ENCODE results near the gene RNF145.

RNF145 gene

GRCh38 chr5:159157552-159157951 is 51.8 kb downstream of the RNF145 start:
- no peak overlapping the region for H3K9ac ChIP-seq (ENCODE audit: low read length)
- no peak overlapping the region for H3K4me3 ChIP-seq (ENCODE audit: insufficient read depth, low read length, poor library complexity, severe bottlenecking)
- no peaks in the 10 kb centered on the region for H4K20me1 ChIP-seq (ENCODE audit: low read depth, low read length)
- no peaks in the 10 kb centered on the region for H3K79me2 ChIP-seq (ENCODE audit: insufficient read depth, low read length)
- H3K36me3 ChIP-seq (ENCODE audit: low read length), result peaks cover 15% of the 10 kb centered on the region; the same call in 1 of the 2 replicates
- no peak overlapping the region for H3K4me2 ChIP-seq (ENCODE audit: low read depth, low read length, poor library complexity, severe bottlenecking)
- H2AFZ ChIP-seq (ENCODE audit: low read depth, low read length, severe bottlenecking), result no peak overlapping the region
- no peaks in the 10 kb centered on the region for H3K9me2 ChIP-seq (replicated peaks; ENCODE audit: insufficient read depth, low read length)
- H3K9me3 ChIP-seq (ENCODE audit: insufficient read depth, low read length), result no peaks in the 10 kb centered on the region
- TF ChIP-seq EZH2phosphoT487 (conservative IDR thresholded peaks at IDR 0.05; ENCODE audit: low read length), result no peak
- TF ChIP-seq CTCF (IDR thresholded peaks at IDR 0.05; ENCODE audit: insufficient read depth, low read length, poor library complexity, severe bottlenecking), result no peak
- H3K27me3 ChIP-seq (ENCODE audit: low read length), result no peaks in the 10 kb centered on the region
- H3F3A ChIP-seq (ENCODE audit: insufficient read depth), result peaks cover 5% of the 10 kb centered on the region; the same call in 1 of the 2 replicates
- no peak overlapping the region for H3K27ac ChIP-seq (ENCODE audit: low read depth, low read length)

GRCh38 chr5:159156426-159157238 is 52.7 kb downstream of the RNF145 start:
- no peak overlapping the region for H3K27ac ChIP-seq (ENCODE audit: low read depth, low read length)
- H4K20me1 ChIP-seq (ENCODE audit: low read depth, low read length), result no peaks in the 10 kb centered on the region
- no peak overlapping the region for H3K9ac ChIP-seq (ENCODE audit: low read length)
- H3K36me3 ChIP-seq (ENCODE audit: low read length), result peaks cover 9% of the 10 kb centered on the region; the same call in 1 of the 2 replicates
- TF ChIP-seq CTCF (IDR thresholded peaks at IDR 0.05; ENCODE audit: insufficient read depth, low read length, poor library complexity, severe bottlenecking) (peak; percentile 81), EZH2phosphoT487 (conservative IDR thresholded peaks at IDR 0.05; ENCODE audit: low read length) (no peak)
- no peaks in the 10 kb centered on the region for H3K79me2 ChIP-seq (ENCODE audit: insufficient read depth, low read length)
- H3K9me2 ChIP-seq (replicated peaks; ENCODE audit: insufficient read depth, low read length), result no peaks in the 10 kb centered on the region
- H3F3A ChIP-seq (ENCODE audit: insufficient read depth), result peaks cover 5% of the 10 kb centered on the region; the same call in 1 of the 2 replicates
- H3K9me3 ChIP-seq (ENCODE audit: insufficient read depth, low read length), result no peaks in the 10 kb centered on the region
- no peak overlapping the region for H3K4me3 ChIP-seq (ENCODE audit: insufficient read depth, low read length, poor library complexity, severe bottlenecking)
- no peak overlapping the region for H2AFZ ChIP-seq (ENCODE audit: low read depth, low read length, severe bottlenecking)
- H3K27me3 ChIP-seq (ENCODE audit: low read length), result no peaks in the 10 kb centered on the region
- H3K4me2 ChIP-seq (ENCODE audit: low read depth, low read length, poor library complexity, severe bottlenecking), result no peak overlapping the region

GRCh38 chr5:159155960-159156359 is 53.4 kb downstream of the RNF145 start:
- Histone ChIP-seq H3K27ac (ENCODE audit: low read depth, low read length) (no peak overlapping the region), H3K4me3 (ENCODE audit: insufficient read depth, low read length, poor library complexity, severe bottlenecking) (no peak overlapping the region), H3K36me3 (ENCODE audit: low read length) (0 out of 2 replicates have a peak, but pooled peaks cover 8% of the 10 kb centered on the region), H4K20me1 (ENCODE audit: low read depth, low read length) (no peaks in the 10 kb centered on the region), H3K79me2 (ENCODE audit: insufficient read depth, low read length) (no peaks in the 10 kb centered on the region), H3K4me2 (ENCODE audit: low read depth, low read length, poor library complexity, severe bottlenecking) (no peak overlapping the region), H3K27me3 (ENCODE audit: low read length) (no peaks in the 10 kb centered on the region), H3K9me3 (ENCODE audit: insufficient read depth, low read length) (no peaks in the 10 kb centered on the region), H3K9ac (ENCODE audit: low read length) (no peak overlapping the region), H2AFZ (ENCODE audit: low read depth, low read length, severe bottlenecking) (no peak overlapping the region), H3F3A (ENCODE audit: insufficient read depth) (peaks cover 5% of the 10 kb centered on the region; the same call in 1 of the 2 replicates), H3K9me2 (replicated peaks; ENCODE audit: insufficient read depth, low read length) (no peaks in the 10 kb centered on the region)
- TF ChIP-seq EZH2phosphoT487 (conservative IDR thresholded peaks at IDR 0.05; ENCODE audit: low read length), result no peak
- TF ChIP-seq CTCF (IDR thresholded peaks at IDR 0.05; ENCODE audit: insufficient read depth, low read length, poor library complexity, severe bottlenecking), result no peak

Measured in SU-DHL-6 (cell line).